ENCODE results near the gene TUBAL3.

DNA sequence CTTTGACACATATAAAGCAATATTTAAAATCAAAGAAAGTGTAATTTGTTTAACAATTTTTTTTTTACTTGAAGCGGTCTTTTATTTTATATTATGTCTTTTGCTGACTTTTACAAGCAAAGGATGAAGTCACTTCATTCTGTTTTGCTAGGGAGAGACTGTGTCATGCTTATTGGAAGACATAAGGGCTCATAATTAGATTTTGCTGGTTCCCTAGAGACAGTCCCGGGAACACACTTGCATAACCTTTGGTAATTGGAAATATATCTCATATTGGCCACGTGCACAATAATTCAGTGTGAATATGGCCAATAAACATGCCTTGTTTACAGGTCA is 7.3 kb upstream of the TUBAL3 start:
- TF ChIP-seq, protein P1, sequence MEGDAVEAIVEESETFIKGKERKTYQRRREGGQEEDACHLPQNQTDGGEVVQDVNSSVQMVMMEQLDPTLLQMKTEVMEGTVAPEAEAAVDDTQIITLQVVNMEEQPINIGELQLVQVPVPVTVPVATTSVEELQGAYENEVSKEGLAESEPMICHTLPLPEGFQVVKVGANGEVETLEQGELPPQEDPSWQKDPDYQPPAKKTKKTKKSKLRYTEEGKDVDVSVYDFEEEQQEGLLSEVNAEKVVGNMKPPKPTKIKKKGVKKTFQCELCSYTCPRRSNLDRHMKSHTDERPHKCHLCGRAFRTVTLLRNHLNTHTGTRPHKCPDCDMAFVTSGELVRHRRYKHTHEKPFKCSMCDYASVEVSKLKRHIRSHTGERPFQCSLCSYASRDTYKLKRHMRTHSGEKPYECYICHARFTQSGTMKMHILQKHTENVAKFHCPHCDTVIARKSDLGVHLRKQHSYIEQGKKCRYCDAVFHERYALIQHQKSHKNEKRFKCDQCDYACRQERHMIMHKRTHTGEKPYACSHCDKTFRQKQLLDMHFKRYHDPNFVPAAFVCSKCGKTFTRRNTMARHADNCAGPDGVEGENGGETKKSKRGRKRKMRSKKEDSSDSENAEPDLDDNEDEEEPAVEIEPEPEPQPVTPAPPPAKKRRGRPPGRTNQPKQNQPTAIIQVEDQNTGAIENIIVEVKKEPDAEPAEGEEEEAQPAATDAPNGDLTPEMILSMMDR (optimal IDR thresholded peaks at IDR 0.05 in 1 of 3, IDR thresholded peaks at IDR 0.05 in 1 of 3, conservative IDR thresholded peaks at IDR 0.05 in 1 of 3; ENCODE audit: extremely low read depth in 1 of 3, insufficient read depth in 2 of 3, low read length in 3 of 3) = no peak
- TF ChIP-seq EZH2 (IDR thresholded peaks at IDR 0.05; ENCODE audit: low read length) = no peak
